ENCODE data around the gene CCNK.

Gene CCNK

GRCh38 chr14:99560403-99560802, 79.2 kb downstream of the CCNK start:
- Mint-ChIP-seq H3K4me3 (no peak overlapping the region), H3K36me3 (ENCODE audit: low read depth) (no peaks in the 10 kb centered on the region), H3K27me3 (ENCODE audit: low read depth) (no peaks in the 10 kb centered on the region), H3K27ac (no peak overlapping the region), H3K4me1 (ENCODE audit: low read depth) (no peaks in the 10 kb centered on the region), H3K9me3 (no peaks in the 10 kb centered on the region)
- no peak for DNase-seq (ENCODE audit: low spot score)

DNA sequence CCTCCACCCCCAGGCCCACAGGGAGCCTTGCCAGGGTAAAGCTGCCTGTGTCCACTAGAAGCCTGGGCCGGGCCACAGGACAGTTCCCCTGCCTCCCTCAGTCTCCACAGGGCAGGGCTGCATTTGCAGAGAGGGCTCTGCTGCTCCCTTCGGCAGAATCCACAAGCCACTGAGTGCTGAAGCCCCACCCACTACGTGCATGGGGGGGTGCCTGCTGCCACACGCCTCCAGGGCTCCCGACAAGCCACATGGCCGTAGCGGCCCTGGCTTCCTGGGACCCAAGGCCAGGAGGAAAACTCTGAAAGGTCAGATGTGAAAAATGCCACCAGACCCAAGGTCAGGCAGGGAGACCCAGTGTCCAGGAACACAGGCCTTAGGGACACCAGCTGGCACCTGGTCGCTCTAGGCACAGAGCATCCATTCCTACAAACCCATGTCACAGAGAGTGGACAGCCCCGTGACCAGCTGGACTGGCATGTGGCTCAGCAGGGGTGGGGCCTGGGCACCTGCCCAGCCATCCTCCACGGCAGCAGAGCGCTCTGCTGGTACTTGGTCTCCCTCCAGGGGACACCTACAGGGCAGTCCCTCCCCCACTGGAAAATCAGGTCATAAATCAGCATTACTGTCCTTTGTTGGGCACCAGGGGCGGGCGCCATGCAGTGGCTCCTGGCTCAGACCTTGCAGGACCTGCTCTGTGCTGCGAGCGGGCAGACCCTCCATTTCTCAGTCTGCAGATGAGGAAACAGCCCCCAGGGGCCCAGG, 79.9 kb downstream of the CCNK start:
- Mint-ChIP-seq H3K27me3 (ENCODE audit: low read depth) (no peaks in the 10 kb centered on the region), H3K4me3 (no peak overlapping the region), H3K9me3 (no peaks in the 10 kb centered on the region), H3K27ac (no peak overlapping the region), H3K36me3 (ENCODE audit: low read depth) (no peaks in the 10 kb centered on the region), H3K4me1 (ENCODE audit: low read depth) (no peaks in the 10 kb centered on the region)
- DNase-seq (ENCODE audit: low spot score), result no peak

- DNase-seq (ENCODE audit: low spot score), result no peak
- Mint-ChIP-seq H3K4me3 (no peak overlapping the region), H3K9me3 (no peaks in the 10 kb centered on the region), H3K27ac (no peak overlapping the region), H3K4me1 (ENCODE audit: low read depth) (no peaks in the 10 kb centered on the region), H3K27me3 (ENCODE audit: low read depth) (no peaks in the 10 kb centered on the region), H3K36me3 (ENCODE audit: low read depth) (no peaks in the 10 kb centered on the region)
Observed at GRCh38 chr14:99561864-99562263, 80.7 kb downstream of the CCNK start.
